ENCODE measurements around the gene UBE2E2. TPM values are rescaled to one million over a fixed set of nuclear protein-coding genes. Genes with fewer than 3 reads are reported as not detected.

UBE2E2 gene
- total RNA-seq, 1 donor from 2014 or later = 24.2 TPM

- no peak overlapping the region for H3K4me3 Mint-ChIP-seq
- peaks cover 18% of the 10 kb centered on the region for H3K4me1 Mint-ChIP-seq
- H3K9me3 Mint-ChIP-seq = no peaks in the 10 kb centered on the region
- no peaks in the 10 kb centered on the region for H3K27me3 Mint-ChIP-seq (ENCODE audit: low read depth)
- TF ChIP-seq CTCF (conservative IDR thresholded peaks at IDR 0.05) = no peak
- peaks cover 6% of the 10 kb centered on the region for H3K36me3 Mint-ChIP-seq (ENCODE audit: low read depth)
- DNase-seq (ENCODE audit: low read depth, low spot score) = no peak
- no peak overlapping the region for H3K27ac Mint-ChIP-seq (ENCODE audit: unreplicated experiment)
Measured at GRCh38 chr3:23592961-23593931, 390.1 kb downstream of the UBE2E2 start.

GRCh38 chr3:23594066-23594465, 390.9 kb downstream of the UBE2E2 start:
- no peaks in the 10 kb centered on the region for H3K27me3 Mint-ChIP-seq (ENCODE audit: low read depth)
- H3K4me3 Mint-ChIP-seq = no peak overlapping the region
- no peaks in the 10 kb centered on the region for H3K9me3 Mint-ChIP-seq
- no peak for TF ChIP-seq CTCF (conservative IDR thresholded peaks at IDR 0.05)
- DNase-seq (ENCODE audit: low read depth, low spot score) = no peak
- no peak overlapping the region for H3K27ac Mint-ChIP-seq (ENCODE audit: unreplicated experiment)
- peaks cover 21% of the 10 kb centered on the region for H3K4me1 Mint-ChIP-seq
- peaks cover 6% of the 10 kb centered on the region for H3K36me3 Mint-ChIP-seq (ENCODE audit: low read depth)

- H3K36me3 Mint-ChIP-seq (ENCODE audit: low read depth) = peaks cover 6% of the 10 kb centered on the region
- H3K27ac Mint-ChIP-seq (ENCODE audit: unreplicated experiment) = no peak overlapping the region
- DNase-seq (ENCODE audit: low read depth, low spot score) = no peak
- no peaks in the 10 kb centered on the region for H3K27me3 Mint-ChIP-seq (ENCODE audit: low read depth)
- no peak for TF ChIP-seq CTCF (conservative IDR thresholded peaks at IDR 0.05)
- H3K4me3 Mint-ChIP-seq = no peak overlapping the region
- no peaks in the 10 kb centered on the region for H3K9me3 Mint-ChIP-seq
- H3K4me1 Mint-ChIP-seq = peaks cover 27% of the 10 kb centered on the region
Measured at GRCh38 chr3:23594894-23595670, 392.0 kb downstream of the UBE2E2 start.

GRCh38 chr3:23595851-23596250, 392.7 kb downstream of the UBE2E2 start:
- DNase-seq (ENCODE audit: low read depth, low spot score) = no peak
- Mint-ChIP-seq H3K36me3 (ENCODE audit: low read depth) (peaks cover 6% of the 10 kb centered on the region), H3K4me3 (no peak overlapping the region), H3K27me3 (ENCODE audit: low read depth) (no peaks in the 10 kb centered on the region), H3K9me3 (no peaks in the 10 kb centered on the region), H3K4me1 (peaks cover 19% of the 10 kb centered on the region), H3K27ac (ENCODE audit: unreplicated experiment) (no peak overlapping the region)
- no peak for TF ChIP-seq CTCF (conservative IDR thresholded peaks at IDR 0.05)

- Mint-ChIP-seq H3K4me3 (no peak overlapping the region), H3K4me1 (peaks cover 11% of the 10 kb centered on the region), H3K9me3 (no peaks in the 10 kb centered on the region), H3K27ac (ENCODE audit: unreplicated experiment) (no peak overlapping the region), H3K36me3 (ENCODE audit: low read depth) (peaks cover 6% of the 10 kb centered on the region), H3K27me3 (ENCODE audit: low read depth) (no peaks in the 10 kb centered on the region)
- no peak for TF ChIP-seq CTCF (conservative IDR thresholded peaks at IDR 0.05)
- no peak for DNase-seq (ENCODE audit: low read depth, low spot score)
Measured at GRCh38 chr3:23600167-23600871, 397.2 kb downstream of the UBE2E2 start.

Data from neural crest cell (in vitro differentiated cells).